HG02884 (cell line): ENCODE data around the gene SEZ6.

Source experiments
- ATAC-seq: cut with Tn5 transposase; IDR thresholded peaks from one replicate; pipeline ENCODE4 v1.9.1; 2021; ENCODE audit warnings: mild to moderate bottlenecking, moderate library complexity; ENCODE audit not compliant: unreplicated experiment

The SEZ6 gene

GRCh38 chr17:29036584-29036983, 30.8 kb upstream of the SEZ6 start:
- no peak for ATAC-seq

- ATAC-seq = no peak
Observed at GRCh38 chr17:29034510-29034909, 28.7 kb upstream of the SEZ6 start.

- ATAC-seq = no peak
Observed at GRCh38 chr17:29032857-29033197, 27.0 kb upstream of the SEZ6 start.

- no peak for ATAC-seq
Observed at GRCh38 chr17:29032013-29032856, 26.4 kb upstream of the SEZ6 start.

- no peak for ATAC-seq
Observed at GRCh38 chr17:29031488-29031887, 25.7 kb upstream of the SEZ6 start.

- no peak for ATAC-seq
Observed at GRCh38 chr17:29024316-29024952, 18.6 kb upstream of the SEZ6 start.

- no peak for ATAC-seq
Observed at GRCh38 chr17:29022074-29022473, 16.2 kb upstream of the SEZ6 start.

GRCh38 chr17:29021226-29021625, 15.4 kb upstream of the SEZ6 start:
- ATAC-seq = no peak

GRCh38 chr17:29020576-29020975, 14.7 kb upstream of the SEZ6 start:
- ATAC-seq = no peak

- ATAC-seq = no peak
Observed at GRCh38 chr17:29019475-29020181, 13.8 kb upstream of the SEZ6 start.

- ATAC-seq = no peak
Observed at GRCh38 chr17:29018788-29019474, 13.1 kb upstream of the SEZ6 start.

- ATAC-seq = no peak
Observed at GRCh38 chr17:29016345-29017210, 10.7 kb upstream of the SEZ6 start.

GRCh38 chr17:29014716-29015115, 8.9 kb upstream of the SEZ6 start:
- no peak for ATAC-seq

GRCh38 chr17:29012535-29012934, 6.7 kb upstream of the SEZ6 start:
- ATAC-seq = no peak

- ATAC-seq = no peak
Observed at GRCh38 chr17:29010586-29010985, 4.8 kb upstream of the SEZ6 start.

GRCh38 chr17:29010129-29010528, 4.3 kb upstream of the SEZ6 start:
- no peak for ATAC-seq

GRCh38 chr17:29008591-29008990, 2.8 kb upstream of the SEZ6 start:
- no peak for ATAC-seq

GRCh38 chr17:29007860-29008455, 2.1 kb upstream of the SEZ6 start:
- no peak for ATAC-seq

- no peak for ATAC-seq
Observed at GRCh38 chr17:29007456-29007855, 1.6 kb upstream of the SEZ6 start.

- no peak for ATAC-seq
Observed at GRCh38 chr17:29004081-29004692, 1.6 kb downstream of the SEZ6 start.
